Stimulated activated CD8-positive, alpha-beta memory T cell treated with anti-CD3 and anti-CD28 coated beads, Interleukin-15, amount 100 ng/mL, for 1 hour (primary cell): ENCODE data around the gene SLC4A9.
"Not testable (repeated sequence)": the region's sequence is repeated elsewhere in the genome, so short reads cannot be mapped to it uniquely, and the experiment has no call there.

Experiments
- DNase-seq: peaks from one replicate; pipeline ENCODE4 v3.0.0-alpha.2; 2020; ENCODE audit warnings: low read depth

Gene SLC4A9

DNA sequence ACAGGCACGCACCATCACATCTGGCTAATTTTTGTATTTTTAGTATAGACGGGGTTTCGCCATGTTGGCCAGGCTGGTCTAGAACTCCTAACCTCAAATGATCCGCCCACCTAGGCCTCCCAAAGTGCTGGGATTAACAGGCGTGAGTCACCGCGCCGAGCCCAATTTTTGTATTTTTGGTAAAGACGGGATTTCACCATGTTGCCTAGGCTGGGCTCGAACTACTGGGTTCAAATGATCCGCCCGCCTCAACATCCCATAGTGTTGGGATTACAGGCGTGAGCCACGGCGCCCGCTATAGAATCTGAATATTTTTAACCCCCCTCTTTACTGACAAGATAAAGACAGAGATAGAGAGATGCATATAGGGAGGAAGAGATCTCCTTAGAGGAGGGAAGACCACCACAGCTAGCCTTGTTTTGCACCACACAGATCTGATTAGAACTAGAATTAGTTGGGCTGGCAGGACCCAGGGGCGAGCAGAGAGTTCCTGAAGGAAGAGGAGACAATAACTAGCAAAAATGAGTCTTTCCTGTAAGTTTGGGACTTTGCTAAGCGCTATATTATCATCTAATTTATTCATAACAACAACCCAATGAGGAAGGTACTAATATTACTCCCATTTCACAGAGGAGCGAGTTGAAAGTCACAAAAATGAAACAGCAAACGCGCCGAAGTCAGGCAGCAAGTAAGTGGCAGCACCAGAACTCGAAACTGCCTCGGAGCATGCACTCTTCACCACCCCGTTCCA lies 40.2 kb downstream of the SLC4A9 start:
- DNase-seq = no peak

DNA sequence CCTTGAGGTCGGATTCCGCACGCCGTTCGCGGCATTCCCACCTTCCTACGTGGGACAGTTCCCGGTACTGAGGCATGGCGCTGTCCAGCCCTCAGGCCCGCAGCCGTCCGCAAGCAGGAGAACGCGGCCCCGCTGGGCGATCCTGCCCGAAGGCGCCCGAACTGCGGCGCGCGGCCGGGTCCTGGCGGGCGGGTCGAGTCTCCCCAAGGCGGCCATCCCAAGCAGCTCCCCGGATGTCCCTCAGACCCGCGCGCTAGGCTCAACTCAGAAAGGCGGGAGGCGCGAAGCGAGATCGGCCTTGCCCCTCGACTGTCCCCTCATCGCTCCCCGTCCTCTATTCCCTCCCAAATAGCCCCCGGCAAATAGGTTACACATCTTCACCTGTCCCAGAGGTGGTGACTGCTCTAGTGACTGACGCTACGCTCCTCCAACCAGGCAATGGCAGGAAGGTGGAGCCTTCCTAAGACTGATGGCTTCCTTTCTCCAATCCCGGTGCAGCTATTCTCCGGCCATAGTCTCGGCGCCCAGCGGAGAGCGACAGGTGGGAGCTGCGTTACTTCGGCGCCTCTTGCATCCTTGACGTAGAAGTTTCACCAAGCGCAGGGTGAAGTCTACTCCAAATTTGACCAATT lies 40.9 kb downstream of the SLC4A9 start:
- DNase-seq = peak; percentile 67

DNA sequence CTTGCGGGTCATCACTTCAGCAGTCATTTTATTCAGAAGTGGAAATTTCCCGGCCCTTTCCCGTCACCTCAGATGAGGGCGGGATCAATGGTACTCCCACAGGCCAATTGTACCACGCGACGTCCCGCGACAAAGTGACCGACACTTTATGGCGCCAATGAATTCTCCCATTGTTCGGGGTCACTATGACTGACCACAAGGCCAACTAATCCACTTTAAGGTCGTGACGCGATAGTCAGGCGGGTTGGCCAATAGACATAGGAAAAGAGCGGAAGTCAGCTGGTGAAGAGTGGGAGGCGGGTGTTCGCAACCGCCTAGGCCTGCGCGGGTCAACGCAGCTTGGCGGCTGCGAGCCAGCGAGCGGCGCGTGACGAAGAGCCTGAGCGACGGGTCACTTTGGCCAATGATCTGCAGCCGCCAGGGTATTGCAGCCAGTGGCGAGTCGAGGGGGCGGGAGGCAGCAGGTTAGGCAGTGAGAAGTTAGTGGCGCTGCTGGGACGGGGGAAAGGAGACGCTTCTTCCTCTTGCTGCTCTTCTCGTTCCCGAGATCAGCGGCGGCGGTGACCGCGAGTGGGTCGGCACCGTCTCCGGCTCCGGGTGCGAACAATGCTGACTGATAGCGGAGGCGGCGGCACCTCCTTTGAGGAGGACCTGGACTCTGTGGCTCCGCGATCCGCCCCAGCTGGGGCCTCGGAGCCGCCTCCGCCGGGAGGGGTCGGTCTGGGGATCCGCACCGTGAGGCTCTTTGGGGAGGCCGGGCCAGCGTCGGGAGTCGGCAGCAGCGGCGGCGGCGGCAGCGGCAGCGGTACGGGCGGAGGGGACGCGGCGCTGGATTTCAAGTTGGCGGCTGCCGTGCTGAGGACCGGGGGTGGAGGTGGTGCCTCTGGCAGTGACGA lies 41.6 kb downstream of the SLC4A9 start, which contains the start of gene ANKHD1:
Gene ANKHD1, plus strand, starts transcription at position 472 of the 896 bp plus-strand sequence. Its CDS starts 135 bp downstream, at position 607.
- peak; percentile 89 for DNase-seq

DNA sequence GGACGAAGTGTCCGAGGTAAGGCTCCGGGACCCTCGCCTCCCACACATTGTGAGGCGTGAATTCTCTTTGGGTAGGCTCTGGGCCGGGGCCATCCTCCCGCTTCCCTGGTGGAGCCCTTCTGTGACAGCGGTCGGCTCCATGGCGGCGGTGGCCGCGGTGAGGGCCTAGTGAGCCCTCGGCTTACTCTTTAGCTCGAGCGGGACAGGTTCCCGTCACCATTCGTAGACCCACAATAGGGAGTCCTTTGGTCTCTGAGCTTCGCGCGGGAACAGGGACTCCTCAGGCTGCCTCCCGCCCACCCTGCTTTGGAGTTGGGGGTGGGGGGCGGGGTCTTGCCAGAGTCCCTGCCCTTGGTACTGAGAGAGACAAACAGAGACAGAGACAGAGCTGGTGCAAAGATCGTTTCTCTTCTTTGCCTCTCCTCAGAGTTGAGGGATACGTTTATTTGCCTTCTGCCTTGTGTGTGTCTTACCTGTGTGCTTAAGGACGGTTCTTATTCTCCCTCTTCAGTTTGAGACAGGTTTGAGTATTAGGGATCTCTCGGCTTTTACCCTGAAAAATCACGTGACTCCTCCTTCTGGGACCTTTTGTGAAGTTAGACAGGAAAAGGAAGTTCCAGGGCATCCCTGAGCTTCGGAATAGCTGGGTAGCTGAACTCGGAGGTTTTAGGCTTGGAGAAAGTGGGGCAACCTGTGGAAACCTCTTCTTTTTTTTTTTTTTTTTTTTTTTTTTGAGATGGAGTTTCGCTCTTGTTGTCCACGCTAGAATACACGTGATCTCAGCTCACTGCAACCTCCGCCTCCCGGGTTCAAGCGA lies 42.5 kb downstream of the SLC4A9 start:
- peak; percentile 1 for DNase-seq

DNA sequence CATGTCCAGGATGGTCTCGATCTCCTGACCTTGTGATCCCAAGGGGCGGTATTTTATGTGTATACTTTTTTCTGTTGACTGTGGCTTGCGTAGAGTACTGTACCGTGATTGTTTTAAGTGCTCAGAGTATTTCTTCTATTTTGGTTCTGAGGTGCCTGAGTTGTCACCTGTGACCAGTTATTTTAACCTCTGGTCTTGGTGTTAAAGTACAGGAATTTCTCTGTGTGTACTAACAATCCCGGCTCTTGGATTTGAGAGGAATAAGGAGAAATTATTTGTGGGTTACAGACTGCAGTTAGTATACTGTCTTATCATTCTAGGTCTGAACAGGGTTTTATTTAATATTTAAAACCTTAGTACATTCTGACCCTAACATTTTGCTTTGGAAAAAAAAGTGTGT lies 43.6 kb downstream of the SLC4A9 start:
- DNase-seq = no peak

DNA sequence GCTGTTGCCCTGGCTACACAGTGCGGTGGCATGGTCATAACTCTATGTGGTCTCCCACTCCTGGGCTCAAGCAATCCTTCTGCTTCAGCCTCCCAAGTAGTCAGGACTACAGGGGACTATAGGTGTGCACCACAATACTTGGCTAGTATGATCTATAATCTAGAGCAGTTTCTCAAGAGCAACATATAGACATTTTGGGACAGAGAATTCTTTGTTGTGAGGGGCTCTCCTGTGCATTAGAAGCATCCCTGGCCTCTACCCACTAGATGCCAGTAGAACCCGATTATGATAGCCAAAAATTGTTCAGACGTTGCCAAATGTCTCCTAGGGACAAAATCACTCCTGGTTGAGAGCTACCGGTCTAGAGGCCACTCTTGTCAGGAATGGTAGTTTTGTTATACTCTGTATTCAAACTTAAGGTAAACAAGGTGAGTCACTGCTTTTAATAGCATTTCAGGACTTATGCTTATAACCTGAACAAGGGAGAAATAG lies 48.8 kb downstream of the SLC4A9 start:
- no peak for DNase-seq

DNA sequence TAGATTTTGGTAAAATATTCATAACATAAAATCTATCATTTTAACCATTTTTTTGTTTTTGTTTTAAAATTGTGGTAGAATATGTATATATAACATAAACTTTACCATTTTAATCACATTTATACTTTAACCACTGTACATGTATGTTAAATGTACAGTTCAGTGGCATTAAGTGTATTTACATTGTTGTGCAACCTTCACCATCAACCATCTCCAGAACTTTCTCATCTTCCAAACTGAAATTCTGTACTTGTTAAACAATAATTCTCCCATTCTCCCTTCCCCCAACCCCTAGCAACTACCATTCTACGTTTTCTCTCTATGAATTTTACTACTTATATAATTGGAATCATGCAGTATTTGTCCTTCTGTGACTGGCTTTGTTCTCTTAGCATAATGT lies 53.2 kb downstream of the SLC4A9 start:
- DNase-seq = no peak

DNA sequence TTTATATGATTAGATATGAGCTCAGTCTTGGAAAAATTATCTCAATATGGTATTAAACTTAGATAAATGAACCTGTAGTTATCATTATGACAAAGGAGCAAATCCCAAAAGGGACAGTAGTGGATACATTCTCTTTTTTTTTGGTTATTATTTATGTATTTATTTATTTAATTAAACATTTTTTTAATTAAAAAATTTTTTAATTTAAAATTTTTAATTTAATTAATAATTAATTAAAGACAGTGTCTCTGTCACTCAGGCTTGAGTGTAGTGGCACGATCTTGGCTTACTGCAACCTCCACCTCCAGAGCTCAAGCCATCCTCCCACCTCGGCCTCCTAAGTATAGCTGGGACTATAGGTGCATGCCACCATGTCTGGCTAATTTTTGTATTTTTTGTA lies 57.2 kb downstream of the SLC4A9 start:
- no peak for DNase-seq

DNA sequence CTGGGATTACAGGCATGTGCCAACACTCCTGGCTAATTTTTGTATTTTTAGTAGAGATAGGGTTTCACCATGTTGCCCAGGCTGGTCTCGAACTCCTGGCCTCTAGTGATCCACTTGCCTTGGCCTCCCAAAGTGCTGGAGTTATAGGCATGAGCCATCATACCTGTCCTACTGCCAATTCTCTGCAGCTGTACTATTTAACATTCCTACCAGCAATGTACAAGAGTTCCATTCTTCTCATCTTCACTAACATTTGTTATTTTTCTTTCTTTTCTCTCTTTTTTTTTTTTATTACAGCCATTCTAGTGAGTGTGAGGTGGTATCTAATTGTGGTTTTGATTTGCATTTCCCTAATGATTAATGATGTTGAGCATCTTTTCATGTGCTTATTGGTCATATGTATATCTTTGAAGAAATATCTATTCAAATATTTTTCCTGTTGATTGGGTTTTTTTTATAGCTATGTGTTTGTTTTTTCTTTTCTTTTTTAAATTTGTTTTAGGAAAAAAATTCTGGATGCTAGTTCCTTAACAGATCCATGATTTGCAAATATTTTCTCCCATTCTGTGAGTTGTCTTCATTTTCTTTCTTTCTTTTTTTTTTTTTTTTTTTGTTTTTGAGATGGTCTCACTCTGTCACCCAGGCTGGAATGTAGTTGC lies 59.0 kb downstream of the SLC4A9 start:
- no peak for DNase-seq

DNA sequence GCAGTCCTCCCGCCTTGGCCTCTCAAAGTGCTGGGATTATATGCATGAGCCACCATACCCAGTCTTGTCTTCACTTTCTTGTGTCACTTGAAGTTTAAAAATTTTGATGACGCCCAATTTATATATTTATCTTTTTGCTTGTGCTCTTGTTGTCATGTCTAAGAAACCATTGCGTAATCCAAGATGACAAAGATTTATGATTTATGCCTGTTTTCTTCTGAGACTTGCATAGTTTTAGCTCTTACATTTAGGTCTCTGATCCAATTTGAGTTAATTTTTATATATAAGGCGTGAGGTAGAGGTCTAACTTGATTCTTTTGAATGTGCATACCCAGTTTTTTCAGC lies 60.2 kb downstream of the SLC4A9 start:
- no peak for DNase-seq

DNA sequence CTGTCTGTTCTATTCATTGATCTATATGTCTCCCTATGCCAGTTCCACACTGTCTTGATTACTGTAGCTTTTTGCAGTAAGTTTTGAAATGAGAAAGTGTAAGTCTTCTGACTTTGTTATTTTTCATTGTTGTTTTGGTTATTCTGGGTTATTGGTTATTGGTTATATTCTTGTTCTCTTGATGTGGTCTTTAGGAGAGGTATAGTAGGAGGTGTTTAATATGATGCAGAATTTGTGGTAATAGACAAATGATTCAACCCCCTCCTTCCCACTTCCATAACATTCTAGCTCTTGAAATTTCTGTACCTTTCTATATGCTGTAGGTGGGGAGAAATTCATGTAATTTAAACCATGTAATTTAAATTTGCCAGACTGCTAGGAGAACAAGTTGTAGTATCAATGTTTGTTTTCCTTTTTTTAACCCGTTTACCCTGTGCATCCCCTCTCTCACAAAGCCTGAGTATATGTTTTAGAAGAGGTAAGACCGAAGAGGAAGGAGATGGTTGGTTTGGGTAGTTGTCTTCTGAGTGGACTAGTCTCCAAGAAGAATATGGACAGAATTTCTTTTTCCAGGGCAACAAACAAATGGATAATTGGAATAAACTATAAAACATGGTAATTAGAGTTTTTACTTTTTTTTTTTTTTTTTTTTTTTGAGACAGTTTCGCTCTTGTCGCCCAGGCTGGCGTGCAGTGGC lies 60.8 kb downstream of the SLC4A9 start:
- DNase-seq = no peak

DNA sequence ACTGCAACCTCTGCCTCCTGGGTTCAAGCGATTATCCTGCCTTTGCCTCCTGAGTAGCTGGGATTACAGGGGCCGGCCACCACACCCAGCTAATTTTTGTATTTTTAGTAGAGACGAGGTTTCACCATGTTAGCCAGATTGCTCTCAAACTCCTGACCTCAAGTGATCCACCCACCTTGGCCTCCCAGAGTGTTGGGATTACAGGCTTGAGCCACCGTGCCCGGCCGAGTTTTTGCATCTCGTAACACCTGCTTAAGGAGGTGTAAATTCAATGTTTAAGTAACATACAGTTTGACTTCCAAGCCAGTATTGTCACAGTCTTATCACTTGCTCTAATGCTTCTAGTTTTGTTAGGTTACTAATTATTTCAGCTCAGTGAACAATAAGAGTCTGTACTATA lies 61.4 kb downstream of the SLC4A9 start:
- not testable (repeated sequence) for DNase-seq

DNA sequence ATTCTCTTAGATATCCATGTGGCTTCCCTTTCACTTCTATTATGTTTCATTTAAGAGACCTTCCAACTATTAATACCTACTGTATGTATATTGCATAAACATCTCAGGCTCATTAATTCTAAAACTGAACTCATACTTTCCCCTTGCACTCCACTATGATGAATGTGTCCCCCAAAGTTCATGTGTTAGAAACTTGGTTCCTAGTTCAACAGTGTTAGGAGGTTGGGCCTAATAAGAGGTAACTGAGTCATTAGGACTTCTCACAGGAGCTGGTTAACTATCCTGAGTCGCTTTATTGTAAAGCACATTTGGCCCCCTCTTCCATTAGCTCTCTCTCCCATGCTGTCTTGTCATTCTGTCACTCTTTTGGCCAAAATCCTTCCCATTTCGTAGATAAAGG lies 63.6 kb downstream of the SLC4A9 start:
- DNase-seq = no peak

DNA sequence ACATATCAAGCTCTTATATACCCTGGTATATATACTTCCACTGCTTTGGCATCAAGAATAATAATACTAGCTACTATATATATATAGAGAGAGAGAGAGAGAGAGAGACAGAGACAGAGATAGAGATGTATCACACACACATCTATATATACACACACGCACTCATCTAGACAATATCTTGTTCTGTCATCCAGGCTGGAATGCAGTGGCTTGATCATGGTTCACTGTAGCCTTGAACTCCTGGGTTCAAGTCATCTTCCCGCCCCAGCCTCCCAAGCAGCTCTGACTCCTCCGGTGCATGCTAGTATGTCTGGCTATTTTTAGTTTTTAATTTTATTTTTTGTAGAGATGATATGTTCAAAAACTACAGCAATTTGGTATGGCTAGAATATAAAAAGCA lies 64.1 kb downstream of the SLC4A9 start:
- DNase-seq = no peak
